Erythroblast (primary cell): Measurements from ENCODE around the gene SLITRK3.
"Not testable (repeated sequence)": the region's sequence is repeated elsewhere in the genome, so short reads cannot be mapped to it uniquely, and the experiment has no call there.

ENCODE experiments used
- DNase-seq, 2 experiments: peaks; one replicate each; lab custom pipeline; 2025; lab: John Stamatoyannopoulos, UW
- GATA1 ChIP-seq: IDR thresholded peaks from 2 replicates; pipeline ENCODE4 v1.6.1; 2011; ENCODE audit warnings: low read depth, mild to moderate bottlenecking, control low read depth, low read length, moderate library complexity
- POLR2A ChIP-seq: IDR thresholded peaks from 2 replicates; pipeline ENCODE4 v1.6.1; 2011; ENCODE audit warnings: mild to moderate bottlenecking, low read length

SLITRK3 gene

GRCh38 chr3:165162883-165163282 lies 33.3 kb downstream of the SLITRK3 start:
- TF ChIP-seq GATA1 (no peak), POLR2A (no peak)
- no peak for DNase-seq

- TF ChIP-seq GATA1 (no peak), POLR2A (no peak)
- no peak for DNase-seq
Observed at GRCh38 chr3:165159760-165160421, 36.3 kb downstream of the SLITRK3 start.

- no peak for DNase-seq
- TF ChIP-seq POLR2A = no peak
- no peak for TF ChIP-seq GATA1
Observed at GRCh38 chr3:165158011-165158410, 38.2 kb downstream of the SLITRK3 start.

- no peak for DNase-seq
- TF ChIP-seq GATA1 = no peak
- TF ChIP-seq POLR2A = no peak
Observed at GRCh38 chr3:165156757-165157420, 39.3 kb downstream of the SLITRK3 start.

- TF ChIP-seq POLR2A (no peak), GATA1 (no peak)
- DNase-seq = no peak
Observed at GRCh38 chr3:165148876-165149441, 47.2 kb downstream of the SLITRK3 start.

GRCh38 chr3:165144271-165144670 lies 51.9 kb downstream of the SLITRK3 start:
- TF ChIP-seq GATA1 (no peak), POLR2A (no peak)
- DNase-seq = no peak

GRCh38 chr3:165139918-165140317 lies 56.3 kb downstream of the SLITRK3 start:
- not testable (repeated sequence) for DNase-seq
